MG63 (cell line): ENCODE results near the gene MYO7B. TPM values are rescaled to one million over a fixed set of nuclear protein-coding genes. Genes with fewer than 3 reads are reported as not detected.
A peak's percentile ranks its signal among the peaks of the same experiment; 100 is the strongest.

Source experiments
- DNase-seq: peaks from one replicate; pipeline ENCODE4 v3.0.0-alpha.2; 2020
- H3K27me3 ChIP-seq: fragments of 250-450 bp; sonication (Bioruptor Pico); 2 replicates; pipeline ENCODE4 v1.5.1; 2020; ENCODE audit warnings: mild to moderate bottlenecking, moderate library complexity
- H3K36me3 ChIP-seq: fragments of 250-450 bp; sonication (Bioruptor Pico); 2 replicates; pipeline ENCODE4 v1.5.1; 2020; ENCODE audit warnings: mild to moderate bottlenecking, moderate library complexity
- H3K4me3 ChIP-seq: fragments of 250-450 bp; sonication (Bioruptor Pico); 2 replicates; pipeline ENCODE4 v1.5.1; 2020; ENCODE audit warnings: mild to moderate bottlenecking, moderate library complexity
- H3K9me3 ChIP-seq: fragments of 250-450 bp; sonication (Bioruptor Pico); 2 replicates; pipeline ENCODE4 v1.5.1; 2020; ENCODE audit warnings: mild to moderate bottlenecking, moderate library complexity
- total RNA-seq: library from RNA; depleted of rRNA; stranded (reverse); fragments of >200 nt; shearing (Covaris generic); gene quantifications from 2 replicates; pipeline ENCODE4 v1.2.3, GENCODE V29; 2014; ENCODE audit warnings: low replicate concordance

Gene MYO7B
- total RNA-seq, 1 experiment from 2014 or later = 0.89 TPM

- Histone ChIP-seq H3K9me3 (peaks cover 9% of the 10 kb centered on the region; the same call in 1 of the 2 replicates), H3K27me3 (no peaks in the 10 kb centered on the region), H3K4me3 (no peak overlapping the region), H3K36me3 (no peaks in the 10 kb centered on the region)
- no peak for DNase-seq
Measured at GRCh38 chr2:127604986-127605385, 69.5 kb downstream of the MYO7B start.

- H3K4me3 ChIP-seq = no peak overlapping the region
- H3K27me3 ChIP-seq = no peaks in the 10 kb centered on the region
- no peak for DNase-seq
- no peaks in the 10 kb centered on the region for H3K36me3 ChIP-seq
- peaks cover 6% of the 10 kb centered on the region; the same call in 1 of the 2 replicates for H3K9me3 ChIP-seq
Measured at GRCh38 chr2:127605691-127606263, 70.3 kb downstream of the MYO7B start.

- Histone ChIP-seq H3K4me3 (no peak overlapping the region), H3K36me3 (no peaks in the 10 kb centered on the region), H3K27me3 (no peaks in the 10 kb centered on the region), H3K9me3 (peaks cover 6% of the 10 kb centered on the region; the same call in 1 of the 2 replicates)
- DNase-seq = no peak
Measured at GRCh38 chr2:127606625-127607398, 71.3 kb downstream of the MYO7B start.

- no peaks in the 10 kb centered on the region for H3K27me3 ChIP-seq
- no peaks in the 10 kb centered on the region for H3K36me3 ChIP-seq
- H3K9me3 ChIP-seq = peaks cover 6% of the 10 kb centered on the region; the same call in 1 of the 2 replicates
- DNase-seq = no peak
- H3K4me3 ChIP-seq = no peak overlapping the region
Measured at GRCh38 chr2:127607399-127607908, 72.0 kb downstream of the MYO7B start.

- H3K9me3 ChIP-seq = peaks cover 2% of the 10 kb centered on the region
- H3K4me3 ChIP-seq = no peak overlapping the region
- H3K36me3 ChIP-seq = no peaks in the 10 kb centered on the region
- H3K27me3 ChIP-seq = no peaks in the 10 kb centered on the region
- no peak for DNase-seq
Measured at GRCh38 chr2:127608061-127609030, 72.9 kb downstream of the MYO7B start.

GRCh38 chr2:127609031-127609751 lies 73.7 kb downstream of the MYO7B start:
- peaks cover 2% of the 10 kb centered on the region; the same call in 1 of the 2 replicates for H3K9me3 ChIP-seq
- no peak for DNase-seq
- H3K27me3 ChIP-seq = no peaks in the 10 kb centered on the region
- H3K36me3 ChIP-seq = no peaks in the 10 kb centered on the region
- no peak overlapping the region for H3K4me3 ChIP-seq

GRCh38 chr2:127609818-127610217 lies 74.3 kb downstream of the MYO7B start:
- no peaks in the 10 kb centered on the region for H3K36me3 ChIP-seq
- H3K9me3 ChIP-seq = peaks cover 2% of the 10 kb centered on the region; the same call in 1 of the 2 replicates
- no peak for DNase-seq
- H3K4me3 ChIP-seq = no peak overlapping the region
- no peaks in the 10 kb centered on the region for H3K27me3 ChIP-seq

GRCh38 chr2:127610561-127610960 lies 75.1 kb downstream of the MYO7B start:
- DNase-seq = no peak
- no peak overlapping the region for H3K4me3 ChIP-seq
- peaks cover 2% of the 10 kb centered on the region; the same call in 1 of the 2 replicates for H3K9me3 ChIP-seq
- no peaks in the 10 kb centered on the region for H3K36me3 ChIP-seq
- no peaks in the 10 kb centered on the region for H3K27me3 ChIP-seq

- DNase-seq = no peak
- Histone ChIP-seq H3K9me3 (peaks cover 2% of the 10 kb centered on the region; the same call in 1 of the 2 replicates), H3K27me3 (no peaks in the 10 kb centered on the region), H3K36me3 (no peaks in the 10 kb centered on the region), H3K4me3 (no peak overlapping the region)
Measured at GRCh38 chr2:127611076-127611925, 75.8 kb downstream of the MYO7B start.

- Histone ChIP-seq H3K4me3 (no peak overlapping the region), H3K36me3 (no peaks in the 10 kb centered on the region), H3K27me3 (no peaks in the 10 kb centered on the region), H3K9me3 (peaks cover 2% of the 10 kb centered on the region; the same call in 1 of the 2 replicates)
- DNase-seq = no peak
Measured at GRCh38 chr2:127612111-127612822, 76.8 kb downstream of the MYO7B start.

- Histone ChIP-seq H3K9me3 (peaks cover 2% of the 10 kb centered on the region; the same call in 1 of the 2 replicates), H3K27me3 (no peaks in the 10 kb centered on the region)
- DNase-seq = no peak
Measured at GRCh38 chr2:127614246-127614645, 78.8 kb downstream of the MYO7B start.

GRCh38 chr2:127614731-127615130 lies 79.2 kb downstream of the MYO7B start:
- DNase-seq = peak; percentile 40
- Histone ChIP-seq H3K9me3 (peaks cover 2% of the 10 kb centered on the region; the same call in 1 of the 2 replicates), H3K4me3 (no peak overlapping the region), H3K27me3 (no peaks in the 10 kb centered on the region), H3K36me3 (no peaks in the 10 kb centered on the region)

More at GRCh38 chr2:127614246-127614645, 78.8 kb downstream of the MYO7B start:
- H3K36me3 ChIP-seq = no peaks in the 10 kb centered on the region
- H3K4me3 ChIP-seq = no peak overlapping the region

- Histone ChIP-seq H3K27me3 (no peaks in the 10 kb centered on the region), H3K4me3 (no peak overlapping the region), H3K36me3 (no peaks in the 10 kb centered on the region), H3K9me3 (peaks cover 2% of the 10 kb centered on the region; the same call in 1 of the 2 replicates)
- peak; percentile 55 for DNase-seq
Measured at GRCh38 chr2:127615511-127616166, 80.2 kb downstream of the MYO7B start.

- H3K36me3 ChIP-seq = no peaks in the 10 kb centered on the region
- H3K4me3 ChIP-seq = no peak overlapping the region
- no peak for DNase-seq
- no peaks in the 10 kb centered on the region; the same call in 1 of the 2 replicates for H3K9me3 ChIP-seq
- no peaks in the 10 kb centered on the region for H3K27me3 ChIP-seq
Measured at GRCh38 chr2:127618551-127619202, 83.2 kb downstream of the MYO7B start.
